IMR-90 (cell line): Measurements from ENCODE around the gene GABRA4.

Experiments used
- BHLHE40 ChIP-seq: fragments of 150-350 bp; IDR thresholded peaks from 2 replicates; pipeline ENCODE4 v1.6.1; 2016; ENCODE audit warnings: mild to moderate bottlenecking, low read depth, low read length
- CEBPB ChIP-seq: IDR thresholded peaks from 2 replicates; pipeline ENCODE4 v1.6.1; 2012; ENCODE audit warnings: low read depth, low read length, improper control_type of control experiment
- MXI1 ChIP-seq: IDR thresholded peaks from 2 replicates; pipeline ENCODE4 v1.6.1; 2012; ENCODE audit warnings: low read depth, mild to moderate bottlenecking, low read length, moderate library complexity, borderline replicate concordance
- POLR2A ChIP-seq: IDR thresholded peaks from 2 replicates; pipeline ENCODE4 v1.6.1; 2012; ENCODE audit warnings: mild to moderate bottlenecking, low read depth, low read length
- RAD21 ChIP-seq: IDR thresholded peaks from 2 replicates; pipeline ENCODE4 v1.6.1; 2012; ENCODE audit warnings: low read length, improper control_type of control experiment
- SMC3 ChIP-seq: fragments of 150-350 bp; IDR thresholded peaks from 2 replicates; pipeline ENCODE4 v1.6.1; 2016; ENCODE audit warnings: low read depth, mild to moderate bottlenecking, antibody characterized with exemption, low read length, moderate library complexity
- TF ChIP-seq, protein P1 (sequence below): conservative IDR thresholded peaks from 2 replicates; pipeline ENCODE4 v1.5.1; 2012; ENCODE audit warnings: mild to moderate bottlenecking, low read depth, low read length, improper control_type of control experiment

DNA sequence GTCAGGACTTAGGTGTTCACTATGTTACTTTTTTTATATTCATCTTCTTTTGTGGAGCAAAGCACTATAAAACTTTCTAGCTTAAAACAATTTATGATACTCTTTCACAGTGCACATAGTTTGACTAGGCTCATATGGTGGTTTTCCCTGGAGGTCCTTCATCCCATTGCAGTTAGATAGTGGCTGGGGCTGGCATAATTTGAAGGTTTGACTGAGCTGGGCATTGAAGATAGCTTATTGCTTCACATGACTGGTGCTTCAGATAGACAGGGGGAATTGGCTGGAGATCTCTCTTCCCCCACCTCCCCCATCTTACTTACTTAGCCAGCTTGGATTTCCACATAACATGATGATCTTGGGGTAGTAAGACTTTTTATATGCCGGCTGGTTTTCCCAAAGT is 7.0 kb upstream of the GABRA4 start:
- TF ChIP-seq POLR2A = no peak
- no peak for TF ChIP-seq CEBPB
- no peak for TF ChIP-seq MXI1
- TF ChIP-seq, protein P1, sequence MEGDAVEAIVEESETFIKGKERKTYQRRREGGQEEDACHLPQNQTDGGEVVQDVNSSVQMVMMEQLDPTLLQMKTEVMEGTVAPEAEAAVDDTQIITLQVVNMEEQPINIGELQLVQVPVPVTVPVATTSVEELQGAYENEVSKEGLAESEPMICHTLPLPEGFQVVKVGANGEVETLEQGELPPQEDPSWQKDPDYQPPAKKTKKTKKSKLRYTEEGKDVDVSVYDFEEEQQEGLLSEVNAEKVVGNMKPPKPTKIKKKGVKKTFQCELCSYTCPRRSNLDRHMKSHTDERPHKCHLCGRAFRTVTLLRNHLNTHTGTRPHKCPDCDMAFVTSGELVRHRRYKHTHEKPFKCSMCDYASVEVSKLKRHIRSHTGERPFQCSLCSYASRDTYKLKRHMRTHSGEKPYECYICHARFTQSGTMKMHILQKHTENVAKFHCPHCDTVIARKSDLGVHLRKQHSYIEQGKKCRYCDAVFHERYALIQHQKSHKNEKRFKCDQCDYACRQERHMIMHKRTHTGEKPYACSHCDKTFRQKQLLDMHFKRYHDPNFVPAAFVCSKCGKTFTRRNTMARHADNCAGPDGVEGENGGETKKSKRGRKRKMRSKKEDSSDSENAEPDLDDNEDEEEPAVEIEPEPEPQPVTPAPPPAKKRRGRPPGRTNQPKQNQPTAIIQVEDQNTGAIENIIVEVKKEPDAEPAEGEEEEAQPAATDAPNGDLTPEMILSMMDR = no peak
- no peak for TF ChIP-seq SMC3
- no peak for TF ChIP-seq RAD21
- no peak for TF ChIP-seq BHLHE40
